DND-41 (cell line): Measurements from ENCODE around the gene C17orf107.
"Not testable (repeated sequence)": the region's sequence is repeated elsewhere in the genome, so short reads cannot be mapped to it uniquely, and the experiment has no call there.

Experiments used
- ATAC-seq: fragments of 200-7000 bp; cut with Tn5 transposase; 3 replicates; pipeline ENCODE4 v1.9.1; 2021; ENCODE audit warnings: low read depth; ENCODE audit not compliant: insufficient read depth
- DNase-seq: peaks from one replicate; pipeline ENCODE4 v3.0.0-alpha.2; 2020
- H2AFZ ChIP-seq: 2 replicates; pipeline ENCODE4 v1.6.0; 2012; ENCODE audit warnings: low read depth, low read length
- H3K27ac ChIP-seq: 2 replicates; pipeline ENCODE4 v1.5.1; 2012; ENCODE audit warnings: low read length, inconsistent platforms
- H3K27me3 ChIP-seq: fragments of 200-600 bp; sonication (generic); 2 replicates; pipeline ENCODE4 v1.6.0; 2012; ENCODE audit warnings: low read length, mild to moderate bottlenecking, inconsistent platforms; ENCODE audit not compliant: insufficient read depth, poor library complexity
- H3K36me3 ChIP-seq: 2 replicates; pipeline ENCODE4 v1.5.1; 2012; ENCODE audit warnings: low read length, inconsistent platforms; ENCODE audit not compliant: insufficient read depth
- H3K4me1 ChIP-seq: 2 replicates; pipeline ENCODE4 v1.5.1; 2012; ENCODE audit warnings: mild to moderate bottlenecking, low read length; ENCODE audit not compliant: insufficient read depth
- H3K4me2 ChIP-seq: 2 replicates; pipeline ENCODE4 v1.6.0; 2012; ENCODE audit warnings: mild to moderate bottlenecking, moderate library complexity, low read length, inconsistent platforms; ENCODE audit not compliant: insufficient read depth
- H3K4me3 ChIP-seq, 2 experiments: fragments of 200-600 bp in 1 of 2; shearing (Covaris generic) in 1 of 2; 2 replicates each; pipeline ENCODE4 v1.5.1; 2012 to 2016; ENCODE audit warnings: inconsistent platforms in 2 of 2, low read length in 2 of 2, mild to moderate bottlenecking in 2 of 2, low read depth in 1 of 2, moderate library complexity in 1 of 2
- H3K79me2 ChIP-seq: 2 replicates; pipeline ENCODE4 v1.6.0; 2012; ENCODE audit warnings: low read length, inconsistent platforms; ENCODE audit not compliant: insufficient read depth
- H3K9ac ChIP-seq: 2 replicates; pipeline ENCODE4 v1.6.0; 2012; ENCODE audit warnings: low read depth, mild to moderate bottlenecking, inconsistent platforms, low read length, moderate library complexity
- H3K9me3 ChIP-seq: 2 replicates; pipeline ENCODE4 v1.5.1; 2012; ENCODE audit warnings: low read length, moderate library complexity, mild to moderate bottlenecking, inconsistent platforms; ENCODE audit not compliant: insufficient read depth, severe bottlenecking
- H4K20me1 ChIP-seq: 2 replicates; pipeline ENCODE4 v1.6.0; 2012; ENCODE audit warnings: low read length; ENCODE audit not compliant: insufficient read depth
- CTCF ChIP-seq: IDR thresholded peaks from 2 replicates; pipeline ENCODE4 v1.5.1; 2012; ENCODE audit warnings: borderline replicate concordance, low read length, moderate library complexity, mild to moderate bottlenecking; ENCODE audit not compliant: poor library complexity, severe bottlenecking; ENCODE audit errors: extremely low read depth
- EZH2 ChIP-seq: IDR thresholded peaks from 3 replicates; pipeline ENCODE4 v1.6.1; 2012; ENCODE audit warnings: borderline replicate concordance, low read depth, mild to moderate bottlenecking, moderate library complexity, low read length, inconsistent platforms; ENCODE audit not compliant: severe bottlenecking

The C17orf107 gene

GRCh38 chr17:4861052-4861451 lies 38.3 kb upstream of the C17orf107 start:
- no peak for TF ChIP-seq CTCF
- H4K20me1 ChIP-seq = peaks cover 70% of the 10 kb centered on the region
- H3K9ac ChIP-seq = no peak overlapping the region
- H3K9me3 ChIP-seq = no peaks in the 10 kb centered on the region
- ATAC-seq (no peak), DNase-seq (no peak)
- H3K4me1 ChIP-seq = no peaks in the 10 kb centered on the region
- H3K27me3 ChIP-seq = no peaks in the 10 kb centered on the region
- no peak overlapping the region for H3K4me3 ChIP-seq
- H2AFZ ChIP-seq = no peak overlapping the region
- H3K79me2 ChIP-seq = peaks cover 24% of the 10 kb centered on the region; the same call in 1 of the 2 replicates
- H3K27ac ChIP-seq = no peak overlapping the region
- no peak overlapping the region for H3K4me2 ChIP-seq
- H3K36me3 ChIP-seq = peaks cover 23% of the 10 kb centered on the region

DNA sequence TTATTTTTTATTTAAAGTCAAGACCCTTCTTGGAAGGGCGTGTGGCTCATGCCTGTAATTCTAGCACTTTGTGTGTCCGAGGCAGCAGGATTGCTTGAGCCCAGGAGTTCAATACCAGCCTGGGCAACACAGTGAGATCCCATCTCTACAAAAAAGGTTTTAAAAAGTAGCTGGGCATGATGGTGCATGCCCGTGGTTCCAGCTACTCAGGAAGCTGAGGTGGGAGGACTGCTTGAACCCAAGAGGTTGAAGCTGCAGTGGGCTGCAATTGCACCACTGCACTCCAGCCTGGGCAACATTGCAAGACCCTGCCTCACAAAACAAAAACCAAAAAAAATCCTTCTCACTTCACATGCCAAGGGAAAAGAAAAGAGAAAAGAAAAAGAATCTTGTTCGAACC lies 36.6 kb upstream of the C17orf107 start:
- H3K36me3 ChIP-seq = peaks cover 16% of the 10 kb centered on the region
- no peaks in the 10 kb centered on the region for H3K9me3 ChIP-seq
- no peak for ATAC-seq

GRCh38 chr17:4863321-4863720 lies 36.0 kb upstream of the C17orf107 start:
- no peak for DNase-seq
- Histone ChIP-seq H3K9me3 (no peaks in the 10 kb centered on the region), H3K79me2 (peaks cover 12% of the 10 kb centered on the region; the same call in 1 of the 2 replicates), H2AFZ (no peak overlapping the region), H3K9ac (no peak overlapping the region), H3K36me3 (peaks cover 16% of the 10 kb centered on the region), H3K4me3 (no peak overlapping the region), H4K20me1 (peaks cover 48% of the 10 kb centered on the region), H3K4me2 (no peak overlapping the region), H3K27me3 (no peaks in the 10 kb centered on the region), H3K4me1 (no peaks in the 10 kb centered on the region), H3K27ac (no peak overlapping the region)
- ATAC-seq = no peak
- TF ChIP-seq CTCF (no peak), EZH2 (no peak)

More for the DNA sequence above, 36.6 kb upstream of the C17orf107 start:
- Histone ChIP-seq H3K27me3 (no peaks in the 10 kb centered on the region), H3K9ac (no peak overlapping the region), H3K4me1 (no peaks in the 10 kb centered on the region), H2AFZ (no peak overlapping the region), H3K4me2 (no peak overlapping the region), H4K20me1 (peaks cover 53% of the 10 kb centered on the region), H3K4me3 (no peak overlapping the region), H3K27ac (no peak overlapping the region), H3K79me2 (peaks cover 12% of the 10 kb centered on the region; the same call in 1 of the 2 replicates)
- no peak for DNase-seq
- no peak for TF ChIP-seq EZH2

- DNase-seq = not testable (repeated sequence)
Observed at GRCh38 chr17:4867535-4867934, 31.8 kb upstream of the C17orf107 start.

DNA sequence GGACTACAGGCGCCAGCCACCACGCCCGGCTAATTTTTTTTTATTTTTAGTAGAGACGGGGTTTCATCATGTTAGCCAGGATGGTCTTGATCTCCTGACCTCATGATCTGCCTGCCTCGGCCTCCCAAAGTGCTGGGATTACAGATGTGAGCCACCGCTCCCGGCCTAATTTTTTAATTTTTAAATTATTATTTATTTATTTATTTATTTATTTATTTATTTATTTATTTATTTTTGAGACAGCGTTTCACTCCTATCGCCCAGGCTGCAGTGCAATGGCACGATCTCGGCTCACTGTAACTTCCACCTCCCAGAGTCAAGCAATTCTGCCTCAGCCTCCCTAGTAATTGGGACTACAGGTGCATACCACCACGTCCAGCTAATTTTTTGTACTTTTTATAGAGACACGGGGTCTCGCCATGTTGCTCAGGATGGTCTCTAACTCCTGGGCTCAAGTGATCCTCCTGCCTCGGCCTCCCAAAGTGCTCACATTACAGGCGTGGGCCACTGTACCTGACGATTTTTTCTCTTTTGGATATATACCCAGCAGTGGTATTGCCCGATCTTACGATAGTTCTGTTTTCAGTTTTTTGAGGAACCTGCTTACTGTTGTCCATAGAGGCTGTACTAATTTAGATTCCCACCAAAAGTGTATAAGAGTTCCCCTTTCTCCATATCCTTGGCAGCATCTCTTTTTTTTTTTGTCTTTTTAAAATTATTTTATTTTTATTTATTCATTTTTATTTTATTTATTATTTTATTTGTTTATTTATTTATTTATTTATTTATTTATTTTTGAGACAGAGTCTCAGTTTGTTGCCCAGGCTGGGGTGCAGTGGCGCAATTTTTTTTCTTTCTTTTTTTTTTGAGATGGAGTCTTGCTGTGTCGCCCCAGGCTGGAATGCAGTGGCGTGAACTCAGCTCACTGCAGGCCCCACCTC lies 30.0 kb upstream of the C17orf107 start:
- not testable (repeated sequence) for H3K27me3 ChIP-seq, H3K4me1 ChIP-seq, H3K4me2 ChIP-seq, DNase-seq, H3K79me2 ChIP-seq, H3K27ac ChIP-seq, H3K36me3 ChIP-seq, ATAC-seq, H3K4me3 ChIP-seq, H3K9me3 ChIP-seq, H3K9ac ChIP-seq, H2AFZ ChIP-seq
- peaks cover 12% of the 10 kb centered on the region; the same call in 1 of the 2 replicates for H4K20me1 ChIP-seq

More at GRCh38 chr17:4867535-4867934, 31.8 kb upstream of the C17orf107 start:
- H3K9ac ChIP-seq, H3K27me3 ChIP-seq, H3K79me2 ChIP-seq, H3K4me1 ChIP-seq, H3K36me3 ChIP-seq, H3K4me2 ChIP-seq, H2AFZ ChIP-seq, H3K4me3 ChIP-seq, H3K27ac ChIP-seq, H3K9me3 ChIP-seq, ATAC-seq: not testable (repeated sequence)
- peaks cover 18% of the 10 kb centered on the region; the same call in 1 of the 2 replicates for H4K20me1 ChIP-seq
